ENCODE data around the gene MAP3K9. TPM values are rescaled to one million over a fixed set of nuclear protein-coding genes. Genes with fewer than 3 reads are reported as not detected.

Gene MAP3K9
- total and polyA plus RNA-seq, 2 of the 8 experiments (the other 6 are each of a cell fraction or from before 2014, with no cell fraction given): 9.8 to 24.7 TPM

GRCh38 chr14:70713096-70713495 is 96.2 kb downstream of the MAP3K9 start (continued):
- TF ChIP-seq CTCF (IDR thresholded peaks at IDR 0.05; ENCODE audit: control extremely low read depth in 1 of 3, insufficient read depth in 1 of 3, low read depth in 1 of 3, low read length in 3 of 3): no peak
- TF ChIP-seq JUN (IDR thresholded peaks at IDR 0.05; ENCODE audit: low read depth, low read length): no peak
- TF ChIP-seq BACH1 (IDR thresholded peaks at IDR 0.05; ENCODE audit: low read length): no peak
- no peak for TF ChIP-seq TCF12 (IDR thresholded peaks at IDR 0.05; ENCODE audit: low read depth, low read length)
- TF ChIP-seq JUND (IDR thresholded peaks at IDR 0.05; ENCODE audit: low read length): no peak

Measured in H1 (cell line).